AG10803 (cell line): ENCODE measurements around the gene VSIG10L.

Experiments
- DNase-seq: peaks from one replicate; pipeline ENCODE4 v3.0.0; 2010; ENCODE audit warnings: low read depth
- H3K4me3 ChIP-seq: 2 replicates; pipeline ENCODE4 v1.5.1; 2011; ENCODE audit warnings: mild to moderate bottlenecking, low read length, control low read depth
- CTCF ChIP-seq: conservative IDR thresholded peaks from 2 replicates; pipeline ENCODE4 v1.5.1; 2011; ENCODE audit warnings: mild to moderate bottlenecking, low read length, control low read depth, inconsistent platforms

Gene VSIG10L

DNA sequence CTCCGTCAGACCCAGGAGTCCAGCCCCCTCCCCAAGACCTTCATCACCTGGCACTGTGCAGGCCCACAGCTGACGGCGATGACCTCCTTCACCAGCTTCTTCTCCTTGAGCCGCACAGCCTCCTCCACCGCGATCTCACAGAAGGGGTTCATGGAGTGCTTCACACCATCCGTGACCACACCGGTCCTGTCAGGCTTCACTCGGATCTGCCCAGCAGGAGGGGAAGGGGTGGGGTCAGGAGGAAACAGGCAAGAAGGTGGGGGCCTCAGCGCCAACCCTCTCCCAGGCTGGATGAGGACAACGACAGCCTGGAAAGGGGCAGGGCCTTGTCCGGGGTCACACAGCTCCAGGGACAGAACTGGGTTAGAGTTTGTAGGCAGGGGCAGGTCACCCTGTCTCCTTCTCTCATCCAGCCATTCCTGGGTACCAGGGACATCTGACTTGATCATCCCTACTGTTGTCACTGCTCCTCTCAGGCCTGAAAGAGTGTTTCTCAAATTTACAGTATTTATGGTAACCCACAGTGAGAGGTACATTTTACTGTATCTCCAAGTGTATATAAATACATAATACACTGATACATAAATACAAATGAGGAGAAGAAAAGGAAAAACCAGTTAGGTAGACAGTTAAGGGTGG is 12.3 kb upstream of the VSIG10L start:
- no peak for DNase-seq
- H3K4me3 ChIP-seq: no peak overlapping the region
- TF ChIP-seq CTCF: no peak

GRCh38 chr19:51352783-51353360 is 10.9 kb upstream of the VSIG10L start:
- H3K4me3 ChIP-seq: no peak overlapping the region
- no peak for TF ChIP-seq CTCF
- DNase-seq: no peak

GRCh38 chr19:51351266-51351990 is 9.5 kb upstream of the VSIG10L start:
- DNase-seq: no peak
- TF ChIP-seq CTCF: no peak
- H3K4me3 ChIP-seq: no peak overlapping the region

DNA sequence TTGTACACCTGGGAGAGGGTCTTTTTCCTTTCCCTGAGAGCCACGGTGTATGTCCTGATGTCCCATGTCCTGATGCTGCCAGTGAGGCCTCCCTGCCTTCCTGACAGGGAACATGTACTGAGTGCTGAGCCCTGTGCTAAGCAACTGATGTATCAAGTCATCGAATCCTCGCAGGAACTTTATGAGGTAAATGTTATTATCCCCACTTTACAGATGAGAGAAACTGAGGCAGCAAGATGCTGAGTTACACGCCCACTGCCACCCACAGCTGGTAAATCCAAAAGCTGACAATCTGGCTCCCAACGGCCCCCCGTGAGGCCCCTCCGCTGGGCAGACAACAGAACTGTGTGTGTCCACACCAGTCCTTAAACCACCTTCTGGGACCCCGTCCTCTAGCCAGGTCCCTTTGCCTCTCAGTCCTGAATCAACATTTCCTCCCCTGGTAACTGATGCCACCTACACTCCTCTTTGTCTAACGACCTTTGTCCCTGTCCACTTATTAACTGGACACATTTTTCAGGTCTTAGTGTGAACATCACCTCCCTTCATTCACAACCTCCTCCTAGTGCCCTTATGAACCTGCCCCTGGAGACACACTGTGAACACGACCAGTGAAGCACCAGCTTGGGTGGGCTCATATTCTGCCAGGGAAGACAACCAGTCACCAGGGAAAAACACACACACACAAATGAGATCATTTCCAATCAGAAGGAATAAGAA is 5.4 kb upstream of the VSIG10L start:
- H3K4me3 ChIP-seq: no peak overlapping the region
- DNase-seq: no peak
- TF ChIP-seq CTCF: no peak

GRCh38 chr19:51346742-51347141 is 4.8 kb upstream of the VSIG10L start:
- H3K4me3 ChIP-seq: no peak overlapping the region
- DNase-seq: no peak
- TF ChIP-seq CTCF: no peak

DNA sequence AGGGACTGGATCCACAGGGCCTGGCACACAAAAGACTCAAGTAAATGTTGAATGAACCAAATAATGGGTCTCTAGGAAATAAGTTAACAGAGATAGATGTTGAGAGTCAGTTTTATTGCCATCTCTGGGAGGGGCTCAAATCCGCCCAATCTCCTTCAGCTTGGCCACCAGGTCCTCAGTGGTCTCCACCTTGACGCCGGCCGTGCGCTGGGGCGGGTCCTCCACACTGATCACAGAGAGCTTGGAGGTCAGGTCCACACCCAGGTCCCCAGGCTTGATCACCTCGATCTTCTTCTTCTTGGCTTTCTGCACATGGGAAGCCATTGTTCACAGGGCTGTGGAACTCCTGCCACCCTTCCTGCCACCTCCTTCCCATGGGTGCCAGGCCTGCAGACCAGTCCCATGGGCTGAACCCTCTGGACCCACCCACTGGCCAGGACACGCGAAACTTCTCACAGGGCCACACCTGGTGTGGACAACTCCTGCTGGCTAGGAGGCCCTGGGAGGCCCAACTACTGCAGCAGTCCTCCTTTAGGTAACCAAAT is 3.2 kb upstream of the VSIG10L start:
- no peak overlapping the region for H3K4me3 ChIP-seq
- no peak for DNase-seq
- TF ChIP-seq CTCF: no peak
